ENCODE measurements around the gene FNDC3B. TPM values are rescaled to one million over a fixed set of nuclear protein-coding genes. Genes with fewer than 3 reads are reported as not detected.

FNDC3B gene
- total and polyA plus RNA-seq, 9 of the 15 experiments (the other 6 are each of a cell fraction or from before 2014, with no cell fraction given): 7.0 to 35.8 (median 16.2) TPM

GRCh38 chr3:172309741-172310427 is 270.5 kb downstream of the FNDC3B start:
- intact Hi-C loops (cut with micrococcal nuclease) (no loop called here), in situ Hi-C loops (cut with MboI) (no loop called here)
- H3K4me2 ChIP-seq (ENCODE audit: insufficient read depth, low read length): no peak overlapping the region
- FAIRE-seq (no peak), DNase-seq (ENCODE audit: extremely low read depth in 1 of 4, low spot score in 3 of 4) (no peak), ATAC-seq (no peak)
- H3K36me3 ChIP-seq (ENCODE audit: control insufficient read depth, insufficient read depth, low read length): peaks cover 75% of the 10 kb centered on the region
- WGBS (ENCODE audit: insufficient coverage, low coverage, missing lambda C conversion rate): 90% methylated on average over 7 of the region's 7 CpGs
- no peaks in the 10 kb centered on the region for H4K20me1 ChIP-seq (replicated peaks; ENCODE audit: control insufficient read depth, insufficient read depth, low read length)
- H3K9ac ChIP-seq (ENCODE audit: insufficient read depth in 1 of 2, low read depth in 2 of 2, low read length in 2 of 2): no peak overlapping the region
- H3K27me3 ChIP-seq (ENCODE audit: control insufficient read depth in 2 of 2, insufficient read depth in 2 of 2, low read length in 2 of 2): no peaks in the 10 kb centered on the region
- H3K4me3 ChIP-seq: no peak overlapping the region
- H3K27ac ChIP-seq (ENCODE audit: extremely low read depth, low read depth, low read length): no peak overlapping the region
- no peaks in the 10 kb centered on the region for H3K9me3 ChIP-seq (replicated peaks; ENCODE audit: control insufficient read depth, insufficient read depth, low read depth, low read length)
- H3K4me1 ChIP-seq (replicated peaks in 1 of 2; ENCODE audit: control insufficient read depth in 2 of 2, insufficient read depth in 2 of 2, low read length in 2 of 2): peaks cover 5 to 20% of the 10 kb centered on the region in 2 experiments; a peak in 4 of 5 replicates
- no peaks in the 10 kb centered on the region for H3K79me2 ChIP-seq (ENCODE audit: control insufficient read depth, insufficient read depth, low read length)
- POLR2A ChIA-PET: interaction anchor here (0.8 kb wide), 1 partner anchor 8 kb away, joined by 3 read pairs; no protein-coding TSS in a partner anchor
- BruUV-seq (replicated peaks): no TSS peak
- H2AFZ ChIP-seq (ENCODE audit: low read depth, low read length): no peak overlapping the region
- H3K9me1 ChIP-seq (ENCODE audit: control insufficient read depth, insufficient read depth, low read length): no peaks in the 10 kb centered on the region
- CTCF ChIA-PET (ENCODE audit: low intra/inter-chr PET ratio): no interaction called here
- TF ChIP-seq PRMT5 (CRISPR knock-in tag; IDR thresholded peaks at IDR 0.05) (no peak), THRAP3 (IDR thresholded peaks at IDR 0.05; ENCODE audit: borderline replicate concordance) (no peak), GTF2B (IDR thresholded peaks at IDR 0.05; ENCODE audit: extremely low read depth, insufficient read length) (no peak), PHB2 (IDR thresholded peaks at IDR 0.05; ENCODE audit: low read depth) (no peak), ZNF354B (CRISPR knock-in tag; IDR thresholded peaks at IDR 0.05) (no peak), ZBTB8A (IDR thresholded peaks at IDR 0.05; ENCODE audit: partially characterized antibody) (no peak), ZNF3 (CRISPR knock-in tag; IDR thresholded peaks at IDR 0.05) (no peak), ZNF445 (CRISPR knock-in tag; IDR thresholded peaks at IDR 0.05; ENCODE audit: low read depth) (no peak), SRSF9 (IDR thresholded peaks at IDR 0.05; ENCODE audit: borderline replicate concordance, low read depth, low read length) (no peak), ZNF740 (CRISPR knock-in tag; IDR thresholded peaks at IDR 0.05) (no peak), ZNF740 (tag; IDR thresholded peaks at IDR 0.05) (no peak), SNAPC5 (CRISPR knock-in tag; IDR thresholded peaks at IDR 0.05) (no peak), CBX1 (IDR thresholded peaks at IDR 0.05; ENCODE audit: low read depth) (no peak), POLR3G (IDR thresholded peaks at IDR 0.05; ENCODE audit: extremely low read depth, insufficient read length, insufficient replicate concordance) (no peak), RERE (CRISPR knock-in tag; IDR thresholded peaks at IDR 0.05; ENCODE audit: borderline replicate concordance) (no peak), SNIP1 (IDR thresholded peaks at IDR 0.05; ENCODE audit: low read depth) (no peak)
